ENCODE data around the gene LPAR5. TPM values are rescaled to one million over a fixed set of nuclear protein-coding genes. Genes with fewer than 3 reads are reported as not detected.

LPAR5 gene
- total and polyA plus RNA-seq, 2 of the 13 experiments (the other 11 are each of a cell fraction or from before 2014, with no cell fraction given), result 0.09 to 0.32 TPM

DNA sequence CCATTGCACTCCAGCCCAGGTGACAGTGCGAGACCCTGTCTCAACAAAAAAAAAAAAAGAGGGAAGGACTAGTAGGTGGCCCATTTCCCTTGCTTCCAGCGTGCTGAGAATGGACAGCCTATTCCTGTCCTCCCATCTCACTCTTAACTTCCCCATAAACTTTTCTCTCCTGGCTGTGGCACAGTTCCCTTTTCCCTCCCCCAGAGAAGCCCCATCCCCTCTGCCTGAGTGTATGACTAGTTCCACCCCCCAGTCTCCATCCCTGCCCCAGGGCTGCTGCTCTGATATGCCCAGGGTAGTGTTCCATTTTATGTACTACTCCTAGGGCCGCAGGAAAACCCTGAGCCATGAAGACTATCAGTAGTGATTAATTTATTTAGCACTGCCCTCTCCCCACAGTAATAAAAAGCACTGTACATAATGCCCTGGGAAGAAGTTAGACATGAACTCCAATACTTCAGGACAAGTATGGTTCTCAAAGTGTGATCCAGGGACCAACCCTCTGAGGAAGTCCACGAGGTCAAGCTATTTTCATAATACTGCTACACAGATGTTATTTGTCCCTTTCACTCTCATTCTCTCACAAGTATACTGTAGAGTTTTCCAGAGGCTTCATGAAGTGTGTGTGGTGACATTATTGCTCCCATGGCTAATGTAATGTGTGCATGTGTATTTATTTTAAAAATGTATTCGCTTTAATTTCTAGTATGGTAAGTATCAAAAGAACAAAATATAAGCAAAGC, 17.1 kb downstream of the LPAR5 start (continued):
- no peak for TF ChIP-seq KAT2B (IDR thresholded peaks at IDR 0.05; ENCODE audit: borderline replicate concordance, low read depth, low read length)
- TF ChIP-seq, protein P1, sequence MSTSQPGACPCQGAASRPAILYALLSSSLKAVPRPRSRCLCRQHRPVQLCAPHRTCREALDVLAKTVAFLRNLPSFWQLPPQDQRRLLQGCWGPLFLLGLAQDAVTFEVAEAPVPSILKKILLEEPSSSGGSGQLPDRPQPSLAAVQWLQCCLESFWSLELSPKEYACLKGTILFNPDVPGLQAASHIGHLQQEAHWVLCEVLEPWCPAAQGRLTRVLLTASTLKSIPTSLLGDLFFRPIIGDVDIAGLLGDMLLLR (CRISPR knock-in tag; IDR thresholded peaks at IDR 0.05), result no peak
- TF ChIP-seq, protein P2, sequence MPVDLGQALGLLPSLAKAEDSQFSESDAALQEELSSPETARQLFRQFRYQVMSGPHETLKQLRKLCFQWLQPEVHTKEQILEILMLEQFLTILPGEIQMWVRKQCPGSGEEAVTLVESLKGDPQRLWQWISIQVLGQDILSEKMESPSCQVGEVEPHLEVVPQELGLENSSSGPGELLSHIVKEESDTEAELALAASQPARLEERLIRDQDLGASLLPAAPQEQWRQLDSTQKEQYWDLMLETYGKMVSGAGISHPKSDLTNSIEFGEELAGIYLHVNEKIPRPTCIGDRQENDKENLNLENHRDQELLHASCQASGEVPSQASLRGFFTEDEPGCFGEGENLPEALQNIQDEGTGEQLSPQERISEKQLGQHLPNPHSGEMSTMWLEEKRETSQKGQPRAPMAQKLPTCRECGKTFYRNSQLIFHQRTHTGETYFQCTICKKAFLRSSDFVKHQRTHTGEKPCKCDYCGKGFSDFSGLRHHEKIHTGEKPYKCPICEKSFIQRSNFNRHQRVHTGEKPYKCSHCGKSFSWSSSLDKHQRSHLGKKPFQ (CRISPR knock-in tag; IDR thresholded peaks at IDR 0.05; ENCODE audit: insufficient replicate concordance), result no peak
- TF ChIP-seq, protein P3, sequence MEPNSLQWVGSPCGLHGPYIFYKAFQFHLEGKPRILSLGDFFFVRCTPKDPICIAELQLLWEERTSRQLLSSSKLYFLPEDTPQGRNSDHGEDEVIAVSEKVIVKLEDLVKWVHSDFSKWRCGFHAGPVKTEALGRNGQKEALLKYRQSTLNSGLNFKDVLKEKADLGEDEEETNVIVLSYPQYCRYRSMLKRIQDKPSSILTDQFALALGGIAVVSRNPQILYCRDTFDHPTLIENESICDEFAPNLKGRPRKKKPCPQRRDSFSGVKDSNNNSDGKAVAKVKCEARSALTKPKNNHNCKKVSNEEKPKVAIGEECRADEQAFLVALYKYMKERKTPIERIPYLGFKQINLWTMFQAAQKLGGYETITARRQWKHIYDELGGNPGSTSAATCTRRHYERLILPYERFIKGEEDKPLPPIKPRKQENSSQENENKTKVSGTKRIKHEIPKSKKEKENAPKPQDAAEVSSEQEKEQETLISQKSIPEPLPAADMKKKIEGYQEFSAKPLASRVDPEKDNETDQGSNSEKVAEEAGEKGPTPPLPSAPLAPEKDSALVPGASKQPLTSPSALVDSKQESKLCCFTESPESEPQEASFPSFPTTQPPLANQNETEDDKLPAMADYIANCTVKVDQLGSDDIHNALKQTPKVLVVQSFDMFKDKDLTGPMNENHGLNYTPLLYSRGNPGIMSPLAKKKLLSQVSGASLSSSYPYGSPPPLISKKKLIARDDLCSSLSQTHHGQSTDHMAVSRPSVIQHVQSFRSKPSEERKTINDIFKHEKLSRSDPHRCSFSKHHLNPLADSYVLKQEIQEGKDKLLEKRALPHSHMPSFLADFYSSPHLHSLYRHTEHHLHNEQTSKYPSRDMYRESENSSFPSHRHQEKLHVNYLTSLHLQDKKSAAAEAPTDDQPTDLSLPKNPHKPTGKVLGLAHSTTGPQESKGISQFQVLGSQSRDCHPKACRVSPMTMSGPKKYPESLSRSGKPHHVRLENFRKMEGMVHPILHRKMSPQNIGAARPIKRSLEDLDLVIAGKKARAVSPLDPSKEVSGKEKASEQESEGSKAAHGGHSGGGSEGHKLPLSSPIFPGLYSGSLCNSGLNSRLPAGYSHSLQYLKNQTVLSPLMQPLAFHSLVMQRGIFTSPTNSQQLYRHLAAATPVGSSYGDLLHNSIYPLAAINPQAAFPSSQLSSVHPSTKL (CRISPR knock-in tag; IDR thresholded peaks at IDR 0.05), result no peak
- TF ChIP-seq NONO (IDR thresholded peaks at IDR 0.05), result no peak
- no peak for TF ChIP-seq NONO (CRISPR knock-in tag; conservative IDR thresholded peaks at IDR 0.05)
- TF ChIP-seq SRSF4 (IDR thresholded peaks at IDR 0.05; ENCODE audit: low read depth, low read length, poor library complexity, severe bottlenecking), result no peak
- TF ChIP-seq RORA (CRISPR knock-in tag; IDR thresholded peaks at IDR 0.05), result no peak
- no peak for TF ChIP-seq BRD4 (CRISPR knock-in tag; IDR thresholded peaks at IDR 0.05)

All from HepG2 (cell line).